ENCODE data around the gene ZFAND2A.
"Not testable (repeated sequence)": the region's sequence is repeated elsewhere in the genome, so short reads cannot be mapped to it uniquely, and the experiment has no call there.

GRCh38 chr7:1147873-1148272, 12.1 kb downstream of the ZFAND2A start:
- TF ChIP-seq CTCF (conservative IDR thresholded peaks at IDR 0.05; ENCODE audit: low read depth, low read length); EZH2 (IDR thresholded peaks at IDR 0.05; ENCODE audit: low read length, unreplicated experiment); EZH2phosphoT487 (IDR thresholded peaks at IDR 0.05; ENCODE audit: borderline replicate concordance, low read length): not testable (repeated sequence)
